IPS-18a (cell line): ENCODE results near the gene GGA1.
A peak's percentile ranks its signal among the peaks of the same experiment; 100 is the strongest.

Source experiments
- H3K27ac ChIP-seq: one replicate; pipeline ENCODE4 v1.5.1; 2013; ENCODE audit warnings: low read length
- H3K27me3 ChIP-seq: one replicate; pipeline ENCODE4 v1.6.1; 2013; ENCODE audit warnings: mild to moderate bottlenecking, low read length; ENCODE audit not compliant: control insufficient read depth, insufficient read depth
- H3K36me3 ChIP-seq: one replicate; pipeline ENCODE4 v1.6.1; 2013; ENCODE audit warnings: low read depth, low read length; ENCODE audit not compliant: control insufficient read depth
- H3K4me1 ChIP-seq: one replicate; pipeline ENCODE4 v1.6.1; 2013; ENCODE audit warnings: low read depth, low read length; ENCODE audit not compliant: control insufficient read depth
- H3K4me3 ChIP-seq: one replicate; pipeline ENCODE4 v1.5.1; 2013; ENCODE audit warnings: low read length
- H3K9ac ChIP-seq: one replicate; pipeline ENCODE4 v1.6.1; 2013; ENCODE audit warnings: mild to moderate bottlenecking, low read length, moderate library complexity
- H3K9me3 ChIP-seq: one replicate; pipeline ENCODE4 v1.6.1; 2013; ENCODE audit warnings: low read depth, low read length; ENCODE audit not compliant: control insufficient read depth

The GGA1 gene

GRCh38 chr22:37675930-37676735 lies 67.5 kb downstream of the GGA1 start:
- Histone ChIP-seq H3K9me3 (no peaks in the 10 kb centered on the region), H3K36me3 (no peaks in the 10 kb centered on the region), H3K9ac (no peak overlapping the region), H3K4me1 (peaks cover 8% of the 10 kb centered on the region), H3K27me3 (no peaks in the 10 kb centered on the region), H3K27ac (no peak overlapping the region), H3K4me3 (peak overlapping the region; percentile 64)

DNA sequence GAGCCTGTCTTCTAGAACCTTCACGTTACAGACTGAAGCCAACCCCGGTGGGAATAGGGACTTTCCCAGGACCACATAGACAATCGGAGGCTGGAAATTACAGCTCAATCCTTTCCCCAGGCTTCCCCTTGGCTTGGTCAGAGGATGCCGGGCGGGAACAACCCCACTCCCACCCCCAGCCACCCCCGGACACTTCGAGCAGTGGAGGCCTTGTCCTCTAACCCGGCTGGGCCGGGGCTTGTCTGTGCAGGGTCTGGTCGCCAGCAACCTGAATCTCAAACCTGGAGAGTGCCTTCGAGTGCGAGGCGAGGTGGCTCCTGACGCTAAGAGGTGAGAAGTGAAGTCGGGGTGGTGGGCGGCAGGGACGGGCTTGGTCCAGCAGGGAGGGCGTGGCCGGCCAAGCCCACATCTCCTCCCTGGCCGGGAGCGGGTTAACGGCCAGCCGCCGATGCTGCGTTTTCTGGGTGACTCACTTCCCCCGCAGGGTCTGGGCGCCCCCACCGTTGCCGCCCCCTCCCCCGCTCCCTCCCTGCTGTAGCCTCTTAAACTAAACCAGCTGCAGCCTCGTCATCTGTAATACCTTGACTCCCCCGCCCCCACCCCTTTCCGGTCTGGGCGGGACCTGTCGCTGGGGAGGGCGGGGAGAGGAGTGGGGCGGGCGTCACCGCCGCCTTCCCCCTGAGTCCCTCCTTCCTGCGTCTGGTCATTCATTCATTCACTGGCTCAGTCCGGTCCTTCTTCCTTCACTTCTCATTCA lies 68.3 kb downstream of the GGA1 start:
- Histone ChIP-seq H3K4me3 (peak overlapping the region; percentile 64), H3K9ac (no peak overlapping the region), H3K36me3 (no peaks in the 10 kb centered on the region), H3K27me3 (no peaks in the 10 kb centered on the region), H3K27ac (no peak overlapping the region), H3K4me1 (peaks cover 8% of the 10 kb centered on the region), H3K9me3 (no peaks in the 10 kb centered on the region)

DNA sequence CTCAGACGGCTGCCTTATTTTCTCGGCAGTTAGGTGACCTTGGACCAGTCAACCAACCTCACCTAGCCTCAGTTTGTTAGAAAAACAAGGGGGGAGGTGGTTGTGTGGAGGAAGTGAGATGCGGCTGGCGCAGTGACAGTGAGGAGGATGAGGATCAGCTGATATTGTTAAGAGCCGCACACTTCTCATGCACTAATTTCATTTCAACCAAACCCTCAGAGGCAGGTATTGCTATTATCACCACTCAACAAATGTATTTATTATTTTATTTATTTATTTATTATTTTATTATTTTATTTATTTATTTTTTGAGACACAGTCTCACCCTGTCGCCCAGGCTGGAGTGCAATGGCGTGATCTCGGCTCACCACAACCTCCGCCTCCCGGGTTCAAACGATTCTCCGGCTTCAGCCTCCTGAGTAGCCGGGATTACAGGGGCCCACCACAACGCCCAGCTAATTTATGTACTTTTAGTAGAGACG lies 68.9 kb downstream of the GGA1 start:
- Histone ChIP-seq H3K9me3 (no peaks in the 10 kb centered on the region), H3K27me3 (no peaks in the 10 kb centered on the region), H3K4me3 (peak overlapping the region; percentile 64), H3K27ac (no peak overlapping the region), H3K4me1 (peaks cover 8% of the 10 kb centered on the region), H3K36me3 (no peaks in the 10 kb centered on the region), H3K9ac (no peak overlapping the region)

DNA sequence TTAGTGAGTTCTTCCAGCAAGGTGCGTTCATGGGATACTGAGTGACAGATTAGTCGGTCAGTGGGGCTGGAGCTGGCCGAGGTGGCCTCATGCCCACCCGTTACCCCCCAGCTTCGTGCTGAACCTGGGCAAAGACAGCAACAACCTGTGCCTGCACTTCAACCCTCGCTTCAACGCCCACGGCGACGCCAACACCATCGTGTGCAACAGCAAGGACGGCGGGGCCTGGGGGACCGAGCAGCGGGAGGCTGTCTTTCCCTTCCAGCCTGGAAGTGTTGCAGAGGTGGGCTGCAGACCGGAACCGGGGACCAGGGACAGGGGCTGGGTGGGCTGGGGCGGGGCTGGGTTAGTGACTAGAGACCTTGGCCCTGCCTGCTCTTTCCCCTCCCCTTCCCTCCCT lies 69.7 kb downstream of the GGA1 start:
- Histone ChIP-seq H3K27me3 (no peaks in the 10 kb centered on the region), H3K4me3 (no peak overlapping the region), H3K9ac (no peak overlapping the region), H3K36me3 (no peaks in the 10 kb centered on the region), H3K4me1 (peaks cover 8% of the 10 kb centered on the region), H3K9me3 (no peaks in the 10 kb centered on the region), H3K27ac (no peak overlapping the region)

- peaks cover 8% of the 10 kb centered on the region for H3K4me1 ChIP-seq
- H3K9me3 ChIP-seq, result no peaks in the 10 kb centered on the region
- no peak overlapping the region for H3K4me3 ChIP-seq
- no peaks in the 10 kb centered on the region for H3K27me3 ChIP-seq
- no peak overlapping the region for H3K9ac ChIP-seq
- H3K36me3 ChIP-seq, result no peaks in the 10 kb centered on the region
- H3K27ac ChIP-seq, result no peak overlapping the region
Observed at GRCh38 chr22:37679670-37680069, 71.0 kb downstream of the GGA1 start.

- H3K36me3 ChIP-seq, result no peaks in the 10 kb centered on the region
- no peak overlapping the region for H3K9ac ChIP-seq
- H3K9me3 ChIP-seq, result no peaks in the 10 kb centered on the region
- no peak overlapping the region for H3K27ac ChIP-seq
- peaks cover 5% of the 10 kb centered on the region for H3K4me1 ChIP-seq
- H3K27me3 ChIP-seq, result no peaks in the 10 kb centered on the region
- H3K4me3 ChIP-seq, result no peak overlapping the region
Observed at GRCh38 chr22:37680191-37680851, 71.7 kb downstream of the GGA1 start.

- Histone ChIP-seq H3K9ac (no peak overlapping the region), H3K27ac (no peak overlapping the region), H3K27me3 (no peaks in the 10 kb centered on the region), H3K36me3 (no peaks in the 10 kb centered on the region), H3K4me3 (no peak overlapping the region), H3K4me1 (peaks cover 5% of the 10 kb centered on the region), H3K9me3 (no peaks in the 10 kb centered on the region)
Observed at GRCh38 chr22:37681001-37681424, 72.4 kb downstream of the GGA1 start.

DNA sequence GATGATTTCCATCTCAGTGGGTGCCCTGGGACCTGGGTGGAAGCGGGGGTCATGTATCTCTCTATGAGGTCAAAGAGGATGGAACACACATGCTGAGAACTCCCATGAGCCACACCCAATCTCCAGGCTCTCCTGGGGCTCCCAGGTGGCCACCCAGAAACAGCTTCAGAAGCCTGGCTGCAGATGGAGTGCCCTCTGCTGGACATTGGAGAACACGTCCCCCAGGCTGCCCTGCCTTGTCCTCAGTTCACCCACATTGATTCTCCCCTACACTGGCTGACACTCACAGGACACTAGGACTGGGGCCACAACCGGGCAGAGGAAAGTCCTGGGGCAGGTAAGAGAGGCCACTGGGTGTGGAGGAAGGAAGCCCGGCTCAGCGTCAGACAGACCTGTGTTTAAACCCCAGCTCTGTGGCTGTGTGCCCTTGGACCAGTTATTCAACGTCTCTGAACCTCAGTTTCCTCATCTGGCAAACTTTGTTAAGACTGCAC lies 73.0 kb downstream of the GGA1 start:
- H3K36me3 ChIP-seq, result no peaks in the 10 kb centered on the region
- H3K4me1 ChIP-seq, result peaks cover 1% of the 10 kb centered on the region
- no peak overlapping the region for H3K27ac ChIP-seq
- no peak overlapping the region for H3K4me3 ChIP-seq
- H3K9me3 ChIP-seq, result no peaks in the 10 kb centered on the region
- H3K9ac ChIP-seq, result no peak overlapping the region
- no peaks in the 10 kb centered on the region for H3K27me3 ChIP-seq
